UCSD-AML1 (cell line): ENCODE measurements around the gene NPAS1.
"Not testable (repeated sequence)": the region's sequence is repeated elsewhere in the genome, so short reads cannot be mapped to it uniquely, and the experiment has no call there.

Source experiments
- DNase-seq: peaks from one replicate; lab custom pipeline; 2025; ENCODE audit not compliant: unreplicated experiment; lab: John Stamatoyannopoulos, UW

The NPAS1 gene

DNA sequence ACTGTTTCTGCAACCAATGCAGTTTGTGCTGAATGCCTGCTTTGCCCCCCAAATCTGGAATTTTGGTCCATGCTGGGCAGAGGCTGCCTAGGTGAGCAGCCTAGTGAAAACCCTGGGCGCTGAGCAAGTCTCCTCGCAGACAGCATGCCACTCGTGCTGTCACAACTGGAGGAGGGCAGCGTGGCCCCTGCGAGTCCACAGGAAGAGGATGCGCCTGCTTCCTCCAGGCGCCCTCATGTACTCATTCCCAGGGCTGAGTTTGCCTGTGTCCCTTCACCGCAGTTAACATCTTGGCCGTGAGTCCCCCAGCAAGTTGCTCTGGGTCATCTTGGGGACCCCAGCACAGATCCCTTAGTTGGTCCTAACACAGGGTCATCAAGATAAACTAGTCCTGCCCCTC, 55.0 kb downstream of the NPAS1 start:
- DNase-seq: peak; percentile 69

DNA sequence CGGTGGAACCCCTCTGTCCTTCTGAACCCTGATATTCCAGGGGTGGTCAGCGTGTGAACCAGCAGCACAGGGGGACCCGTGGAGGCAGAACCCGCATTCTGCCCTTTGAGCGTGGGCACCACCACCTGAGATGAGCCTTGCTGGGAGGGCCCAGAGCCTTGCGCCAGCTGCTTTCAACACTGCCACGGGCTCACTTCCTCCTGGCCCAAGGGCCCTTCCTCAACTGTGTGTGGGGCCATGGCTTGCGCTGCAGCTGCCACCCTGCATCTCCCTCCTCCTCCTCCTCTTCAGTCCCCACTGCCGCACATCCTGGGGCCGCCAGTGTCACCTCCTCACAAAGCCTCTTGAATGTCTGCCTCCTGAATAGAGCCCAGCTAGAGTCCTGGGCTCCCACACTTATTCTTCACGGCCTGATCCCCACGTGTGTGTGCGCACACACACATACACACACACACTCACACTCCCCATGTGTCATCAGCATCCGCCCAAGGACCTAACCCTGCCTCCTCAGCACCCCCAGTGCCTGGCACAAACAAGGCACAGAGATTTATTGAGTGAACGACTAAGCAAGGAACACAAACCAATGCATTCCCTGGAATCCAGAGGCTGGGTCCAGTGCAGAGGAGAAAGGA, 55.7 kb downstream of the NPAS1 start:
- peak; percentile 49 for DNase-seq

DNA sequence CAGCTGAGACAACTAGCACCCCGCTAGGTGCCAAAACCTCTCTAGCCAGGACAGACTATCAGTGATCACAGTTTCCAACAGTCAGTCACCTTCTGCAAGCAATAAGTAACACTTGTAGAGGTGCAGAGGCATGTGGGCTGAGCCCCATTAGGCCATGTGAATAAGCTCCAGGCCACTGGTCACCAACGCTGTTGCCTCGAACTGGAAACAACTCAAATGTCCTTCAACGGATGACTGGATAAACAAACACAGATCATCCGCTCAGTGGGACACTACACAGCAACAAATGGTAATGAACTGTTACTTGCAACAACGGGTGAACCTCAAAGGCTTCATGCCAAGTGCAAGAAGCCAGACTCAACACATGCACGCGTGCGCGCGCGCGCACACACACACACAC, 56.3 kb downstream of the NPAS1 start:
- DNase-seq: no peak

DNA sequence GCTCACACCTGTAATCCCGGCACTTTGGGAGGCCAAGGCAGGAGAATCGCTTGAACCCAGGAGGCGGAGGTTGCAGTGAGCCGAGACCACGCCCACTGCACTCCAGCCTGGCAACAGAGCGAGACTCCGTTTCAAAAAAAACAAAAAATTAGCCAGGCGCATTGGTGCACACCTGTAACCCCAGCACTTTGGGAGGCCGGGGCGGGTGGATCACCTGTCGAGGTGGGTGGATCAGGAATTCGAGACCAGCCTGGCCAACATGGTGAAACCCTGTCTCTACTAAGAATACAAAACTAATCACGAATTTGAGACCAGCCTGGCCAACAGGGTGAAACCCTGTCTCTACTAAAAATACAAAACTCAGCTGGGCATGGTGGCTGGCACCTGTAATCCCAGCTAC, 58.7 kb downstream of the NPAS1 start:
- DNase-seq: not testable (repeated sequence)

DNA sequence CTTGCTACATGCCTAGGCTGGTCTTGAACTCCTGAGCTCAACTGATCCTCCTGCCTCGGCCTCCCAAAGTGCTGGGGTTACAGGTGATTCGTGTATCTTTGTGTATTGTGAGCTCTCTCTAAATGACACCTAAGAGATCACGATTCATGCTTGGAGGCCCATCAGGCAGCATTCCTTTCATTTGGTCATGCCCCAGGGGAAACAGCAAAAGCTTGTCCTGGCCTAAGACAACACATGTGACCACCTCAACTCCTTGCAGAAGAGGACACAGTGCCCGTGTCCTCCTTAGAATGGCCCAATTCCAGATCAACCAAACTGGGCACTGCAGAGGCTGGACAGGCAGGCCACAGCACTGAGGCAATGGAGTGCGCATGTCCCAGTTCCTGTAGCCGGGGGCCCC, 61.5 kb downstream of the NPAS1 start:
- DNase-seq: no peak

DNA sequence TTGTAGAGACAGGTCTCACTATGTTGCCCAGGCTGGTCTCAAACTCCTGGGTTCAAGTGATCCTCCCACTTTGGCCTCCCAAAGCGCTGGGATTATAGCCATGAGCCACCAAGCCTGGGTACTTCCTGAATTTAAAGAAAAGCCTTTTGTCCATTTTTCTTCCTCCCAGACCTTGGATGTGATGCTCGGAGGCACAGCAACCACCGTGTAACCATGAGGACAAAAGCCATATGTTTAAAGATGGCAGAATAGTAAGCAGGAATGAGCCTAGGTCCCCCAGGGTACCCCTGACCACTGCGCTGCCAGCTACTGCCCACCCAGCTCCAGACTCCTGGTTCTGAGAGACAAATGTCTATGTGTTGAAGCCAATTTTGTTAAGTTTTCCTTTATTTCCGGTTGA, 62.9 kb downstream of the NPAS1 start:
- DNase-seq: no peak

DNA sequence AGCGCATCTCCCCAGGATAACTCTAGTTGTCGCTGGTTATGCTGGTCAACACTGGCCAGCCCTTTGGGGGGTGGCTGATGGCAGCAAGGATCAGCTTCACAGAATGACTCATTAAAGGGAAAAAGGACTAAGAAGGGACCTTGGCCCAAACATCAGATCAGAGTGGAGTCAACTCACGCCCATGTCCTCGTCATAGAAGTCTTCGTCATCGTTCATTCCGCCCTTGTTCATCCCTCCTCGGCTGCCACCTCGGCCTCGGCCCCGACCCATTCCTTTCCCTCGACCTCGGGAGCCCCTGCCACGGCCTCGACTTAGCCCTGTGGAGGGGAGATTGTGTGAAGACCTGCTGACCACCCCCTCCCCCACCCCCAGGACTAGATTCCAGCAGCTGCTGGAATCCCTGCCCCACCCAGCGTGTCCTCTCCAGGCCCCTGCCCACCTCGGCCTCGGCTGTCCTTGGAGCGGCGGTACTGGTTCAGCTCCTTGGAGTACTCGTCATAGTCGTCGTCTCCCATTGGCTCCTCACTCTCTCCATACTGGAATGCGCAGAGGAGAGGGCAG, 65.3 kb downstream of the NPAS1 start:
- DNase-seq: no peak

DNA sequence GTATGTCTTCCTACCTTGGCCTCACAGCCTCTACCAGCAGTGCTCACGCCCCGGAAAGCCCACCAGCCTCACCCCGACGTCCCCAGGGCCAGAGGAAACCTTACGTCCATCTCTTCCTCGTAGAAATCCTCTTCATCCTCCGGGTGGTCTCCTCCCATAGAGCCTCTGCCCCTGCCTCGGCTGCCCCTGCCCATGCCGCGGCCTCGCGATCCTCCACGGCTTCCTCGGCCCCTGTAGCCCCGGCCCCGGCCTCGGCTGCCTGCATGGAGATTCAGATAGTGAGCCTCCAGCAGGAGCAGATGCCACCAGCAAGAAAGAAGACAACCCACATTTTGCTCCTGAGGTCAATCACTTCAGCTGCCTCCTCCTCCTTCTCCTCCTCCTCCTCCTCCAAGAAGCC, 66.6 kb downstream of the NPAS1 start:
- no peak for DNase-seq

DNA sequence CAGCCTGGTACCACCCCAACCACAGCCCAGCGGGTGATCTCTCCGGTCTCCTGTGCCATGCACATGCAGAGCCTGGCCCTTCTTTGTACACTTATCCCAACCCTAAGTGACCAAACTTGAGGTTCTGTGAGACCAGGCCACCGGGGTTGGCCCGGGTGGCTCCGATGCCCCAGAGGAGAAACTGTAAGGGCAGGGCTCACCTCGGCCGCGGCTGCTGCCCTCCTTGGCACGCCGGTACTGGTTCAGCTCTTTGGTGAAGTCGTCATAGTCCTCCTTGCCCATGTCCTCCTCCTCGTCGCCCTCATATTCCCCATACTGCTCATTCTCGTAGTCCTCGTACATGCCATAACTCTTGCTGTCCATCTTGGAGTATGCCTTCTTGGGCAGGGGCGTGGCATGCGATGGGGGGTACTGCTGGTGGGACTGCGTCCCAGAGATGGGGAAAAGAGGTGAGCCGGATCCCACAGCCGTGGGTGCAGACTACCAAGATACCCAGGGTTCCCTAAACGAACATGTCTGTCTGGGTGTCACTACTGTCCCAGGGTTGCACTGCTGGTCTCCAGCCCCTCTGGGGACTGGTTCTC, 70.2 kb downstream of the NPAS1 start:
- DNase-seq: no peak

DNA sequence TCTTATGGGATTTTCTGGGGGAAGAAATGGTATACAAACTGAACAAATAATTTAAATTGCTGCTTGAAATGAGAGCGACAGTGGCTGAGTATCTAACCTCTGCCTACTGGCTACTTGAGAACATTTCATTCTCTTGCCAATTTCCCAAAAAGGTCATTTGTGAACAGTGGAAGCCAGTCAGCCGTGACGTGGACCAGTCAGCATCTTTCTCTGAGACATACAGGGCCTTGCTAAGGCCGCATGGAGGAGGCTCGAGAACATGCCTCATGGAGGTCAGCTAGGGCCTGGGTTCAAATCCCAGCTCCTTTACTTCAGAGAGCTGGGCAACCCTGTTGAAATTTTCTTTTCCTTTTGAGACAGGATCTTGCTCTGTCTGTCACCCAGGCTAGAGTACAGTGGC, 73.6 kb downstream of the NPAS1 start:
- DNase-seq: no peak

DNA sequence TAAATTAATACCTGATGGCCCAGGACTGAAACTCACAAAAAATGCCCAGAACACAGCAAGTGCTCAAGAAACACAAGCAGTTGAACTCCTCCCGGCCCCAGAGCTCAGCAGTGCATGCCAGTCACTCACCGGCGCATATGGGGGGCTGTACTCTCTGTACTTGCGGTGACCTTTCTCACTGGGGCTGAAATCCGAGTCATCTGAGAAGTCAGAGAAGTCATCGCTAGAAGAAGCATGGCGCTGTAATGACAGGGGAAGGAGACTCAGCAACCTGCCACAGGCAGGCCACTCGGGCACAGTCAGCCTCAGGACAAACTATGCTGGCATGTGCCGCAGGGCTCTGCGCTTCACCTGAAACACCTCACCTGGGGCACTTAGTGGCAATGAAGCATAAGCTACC, 74.2 kb downstream of the NPAS1 start:
- DNase-seq: no peak

DNA sequence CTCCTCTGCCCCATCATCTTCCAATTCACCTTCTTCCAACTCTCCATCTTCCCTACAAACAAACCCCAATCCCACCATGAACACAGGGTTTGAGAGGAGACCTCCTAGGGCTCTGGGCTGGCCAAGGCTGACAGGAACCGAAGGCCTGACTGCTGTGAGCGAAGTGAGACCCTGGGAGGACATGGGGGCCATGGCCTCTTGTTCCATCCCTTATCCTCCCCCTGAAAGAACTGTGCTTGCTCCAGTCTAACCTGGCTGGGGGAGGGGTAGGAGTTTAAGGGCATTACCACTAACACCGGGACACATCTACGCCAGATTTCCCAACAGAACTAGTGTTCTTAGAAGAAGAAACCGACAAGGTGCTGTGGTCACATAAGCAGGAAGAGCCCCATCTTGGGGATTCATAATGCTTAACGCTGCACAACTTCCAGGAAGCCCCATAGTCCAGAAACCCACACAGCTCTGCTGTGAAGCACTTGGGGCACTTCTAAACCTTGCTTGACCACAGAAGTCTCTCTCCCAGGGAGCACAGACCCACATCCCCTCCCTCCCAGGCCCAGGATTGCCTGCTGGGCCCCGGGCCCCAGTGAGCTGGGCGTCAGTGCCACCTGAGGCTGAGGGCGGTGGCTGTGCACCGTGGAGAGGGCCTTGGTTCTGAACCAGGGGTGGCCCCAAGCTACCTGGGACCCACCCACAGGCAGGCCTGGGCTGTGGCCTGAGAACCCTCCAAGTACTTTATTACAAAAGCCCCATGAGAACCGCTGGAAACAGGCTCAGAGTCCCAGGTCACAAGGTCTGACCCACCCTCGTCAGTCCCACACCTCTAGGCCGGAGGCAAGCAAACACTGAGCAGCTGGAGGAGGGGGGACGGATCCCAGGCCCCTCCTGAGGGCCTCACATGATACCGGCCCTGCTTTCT, 75.2 kb downstream of the NPAS1 start:
- peak; percentile 63 for DNase-seq
